Karpas-422 (cell line): ENCODE data around the gene EFNA5. TPM values are rescaled to one million over a fixed set of nuclear protein-coding genes. Genes with fewer than 3 reads are reported as not detected.

Experiments used
- DNase-seq: peaks from one replicate; pipeline ENCODE4 v3.0.0-alpha.2; 2015
- H2AFZ ChIP-seq: fragments of 200-600 bp; sonication (generic); 2 replicates; pipeline ENCODE4 v1.6.1; 2014; ENCODE audit warnings: antibody characterized with exemption, low read length, mixed read lengths
- H3K27ac ChIP-seq: fragments of 200-600 bp; sonication (generic); 2 replicates; pipeline ENCODE4 v1.5.1; 2014; ENCODE audit warnings: mild to moderate bottlenecking, low read length, moderate library complexity
- H3K27me3 ChIP-seq: fragments of 200-600 bp; sonication (generic); 2 replicates; pipeline ENCODE4 v1.6.1; 2014; ENCODE audit warnings: low read length, mixed read lengths
- H3K36me3 ChIP-seq: fragments of 200-600 bp; sonication (generic); 2 replicates; pipeline ENCODE4 v1.6.1; 2014; ENCODE audit warnings: low read length, mixed read lengths; ENCODE audit not compliant: insufficient read depth
- H3K4me1 ChIP-seq: fragments of 200-600 bp; sonication (generic); 2 replicates; pipeline ENCODE4 v1.6.1; 2014; ENCODE audit warnings: mild to moderate bottlenecking, low read length, mixed read lengths
- H3K4me2 ChIP-seq: fragments of 200-600 bp; sonication (generic); 2 replicates; pipeline ENCODE4 v1.6.1; 2014; ENCODE audit warnings: low read length, low read depth, mild to moderate bottlenecking; ENCODE audit not compliant: poor library complexity, severe bottlenecking
- H3K4me3 ChIP-seq: fragments of 200-600 bp; sonication (generic); 2 replicates; pipeline ENCODE4 v1.5.1; 2014; ENCODE audit warnings: mild to moderate bottlenecking, antibody characterized with exemption, low read length, mixed read lengths
- H3K79me2 ChIP-seq: fragments of 200-600 bp; sonication (generic); 2 replicates; pipeline ENCODE4 v1.6.1; 2014; ENCODE audit warnings: mild to moderate bottlenecking, low read length, mixed read lengths
- H3K9ac ChIP-seq: fragments of 200-600 bp; sonication (generic); 2 replicates; pipeline ENCODE4 v1.6.0; 2014; ENCODE audit warnings: low read length
- H3K9me2 ChIP-seq: fragments of 200-600 bp; sonication (generic), shearing (Covaris generic); replicated peaks from 2 replicates; pipeline ENCODE4 v1.6.0; 2014; ENCODE audit warnings: mild to moderate bottlenecking, low read length, moderate library complexity; ENCODE audit not compliant: insufficient read depth
- H3K9me3 ChIP-seq: fragments of 300-700, 200-600 bp; sonication (generic); 2 replicates; pipeline ENCODE4 v1.6.1; 2014; ENCODE audit warnings: low read length, mixed read lengths
- H4K20me1 ChIP-seq: fragments of 200-600 bp; sonication (generic); 2 replicates; pipeline ENCODE4 v1.6.1; 2014; ENCODE audit warnings: mild to moderate bottlenecking, antibody characterized with exemption, low read length, low read depth; ENCODE audit not compliant: insufficient read depth
- total RNA-seq: library from RNA; depleted of rRNA; stranded (reverse); fragments of >200 nt; shearing (Covaris generic); gene quantifications from 2 replicates; pipeline ENCODE4 v1.2.3, GENCODE V29; 2014; ENCODE audit warnings: low replicate concordance

Gene EFNA5
- total RNA-seq, 1 experiment from 2014 or later, result not detected

- Histone ChIP-seq H3K27me3 (no peaks in the 10 kb centered on the region), H3K9me3 (no peaks in the 10 kb centered on the region), H3K27ac (no peak overlapping the region), H3K79me2 (no peaks in the 10 kb centered on the region), H3K36me3 (no peaks in the 10 kb centered on the region), H3K4me2 (no peak overlapping the region), H3K4me1 (no peaks in the 10 kb centered on the region), H3K9me2 (no peaks in the 10 kb centered on the region), H4K20me1 (no peaks in the 10 kb centered on the region), H3K9ac (no peak overlapping the region), H2AFZ (no peak overlapping the region), H3K4me3 (no peak overlapping the region)
- DNase-seq, result no peak
These were observed 262.9 kb downstream of the EFNA5 start for GRCh38 chr5:107407713-107408298.

GRCh38 chr5:107404595-107405374, 266.0 kb downstream of the EFNA5 start:
- no peaks in the 10 kb centered on the region for H3K79me2 ChIP-seq

GRCh38 chr5:107403228-107403953, 267.3 kb downstream of the EFNA5 start:
- no peak for DNase-seq
- Histone ChIP-seq H2AFZ (no peak overlapping the region), H3K79me2 (no peaks in the 10 kb centered on the region)

More at GRCh38 chr5:107404595-107405374, 266.0 kb downstream of the EFNA5 start:
- Histone ChIP-seq H3K9me3 (no peaks in the 10 kb centered on the region), H3K4me3 (no peak overlapping the region), H3K9me2 (no peaks in the 10 kb centered on the region), H3K4me1 (no peaks in the 10 kb centered on the region), H3K27me3 (no peaks in the 10 kb centered on the region), H3K36me3 (no peaks in the 10 kb centered on the region), H3K27ac (no peak overlapping the region), H4K20me1 (no peaks in the 10 kb centered on the region), H3K4me2 (no peak overlapping the region), H3K9ac (no peak overlapping the region), H2AFZ (no peak overlapping the region)
- no peak for DNase-seq

GRCh38 chr5:107402434-107403227, 268.1 kb downstream of the EFNA5 start:
- no peak overlapping the region for H3K4me3 ChIP-seq
- no peaks in the 10 kb centered on the region for H4K20me1 ChIP-seq
- no peaks in the 10 kb centered on the region for H3K9me2 ChIP-seq
- no peaks in the 10 kb centered on the region for H3K9me3 ChIP-seq
- no peaks in the 10 kb centered on the region for H3K79me2 ChIP-seq
- no peaks in the 10 kb centered on the region for H3K36me3 ChIP-seq
- H3K4me1 ChIP-seq, result no peaks in the 10 kb centered on the region
- no peaks in the 10 kb centered on the region for H3K27me3 ChIP-seq
- DNase-seq, result no peak
- H3K27ac ChIP-seq, result no peak overlapping the region
- no peak overlapping the region for H2AFZ ChIP-seq
- no peak overlapping the region for H3K9ac ChIP-seq
- no peak overlapping the region for H3K4me2 ChIP-seq

More at GRCh38 chr5:107403228-107403953, 267.3 kb downstream of the EFNA5 start:
- Histone ChIP-seq H4K20me1 (no peaks in the 10 kb centered on the region), H3K9me2 (no peaks in the 10 kb centered on the region), H3K27ac (no peak overlapping the region), H3K36me3 (no peaks in the 10 kb centered on the region), H3K4me1 (no peaks in the 10 kb centered on the region), H3K4me2 (no peak overlapping the region), H3K27me3 (no peaks in the 10 kb centered on the region), H3K4me3 (no peak overlapping the region), H3K9ac (no peak overlapping the region), H3K9me3 (no peaks in the 10 kb centered on the region)

- no peaks in the 10 kb centered on the region for H3K27me3 ChIP-seq
- no peaks in the 10 kb centered on the region for H3K36me3 ChIP-seq
- H2AFZ ChIP-seq, result no peak overlapping the region
- no peaks in the 10 kb centered on the region for H4K20me1 ChIP-seq
- no peaks in the 10 kb centered on the region for H3K9me3 ChIP-seq
- no peak overlapping the region for H3K4me2 ChIP-seq
- H3K9ac ChIP-seq, result no peak overlapping the region
- H3K27ac ChIP-seq, result no peak overlapping the region
- H3K4me1 ChIP-seq, result no peaks in the 10 kb centered on the region
- H3K4me3 ChIP-seq, result no peak overlapping the region
- DNase-seq, result no peak
- H3K9me2 ChIP-seq, result no peaks in the 10 kb centered on the region
- H3K79me2 ChIP-seq, result no peaks in the 10 kb centered on the region
These were observed 269.1 kb downstream of the EFNA5 start for GRCh38 chr5:107401470-107402122.

- Histone ChIP-seq H3K27me3 (no peaks in the 10 kb centered on the region), H3K9me3 (no peaks in the 10 kb centered on the region), H3K9me2 (no peaks in the 10 kb centered on the region; the same call in 1 of the 2 replicates), H3K4me2 (no peak overlapping the region), H2AFZ (no peak overlapping the region), H3K36me3 (no peaks in the 10 kb centered on the region), H3K4me3 (no peak overlapping the region), H3K4me1 (no peaks in the 10 kb centered on the region), H3K79me2 (no peaks in the 10 kb centered on the region), H4K20me1 (no peaks in the 10 kb centered on the region), H3K9ac (no peak overlapping the region), H3K27ac (no peak overlapping the region)
- DNase-seq, result no peak
These were observed 270.4 kb downstream of the EFNA5 start for GRCh38 chr5:107400328-107400727.

- no peak overlapping the region for H3K9ac ChIP-seq
- no peaks in the 10 kb centered on the region; the same call in 1 of the 2 replicates for H3K9me2 ChIP-seq
- H2AFZ ChIP-seq, result no peak overlapping the region
- no peaks in the 10 kb centered on the region for H3K36me3 ChIP-seq
- no peaks in the 10 kb centered on the region for H4K20me1 ChIP-seq
- H3K4me3 ChIP-seq, result no peak overlapping the region
- H3K4me1 ChIP-seq, result no peaks in the 10 kb centered on the region
- no peaks in the 10 kb centered on the region for H3K79me2 ChIP-seq
- H3K27me3 ChIP-seq, result no peaks in the 10 kb centered on the region
- H3K4me2 ChIP-seq, result no peak overlapping the region
- H3K27ac ChIP-seq, result no peak overlapping the region
- no peak for DNase-seq
- no peaks in the 10 kb centered on the region for H3K9me3 ChIP-seq
These were observed 272.0 kb downstream of the EFNA5 start for GRCh38 chr5:107398703-107399102.
